NCI-H345 treated with DMSO at 0.1 percent for 48 hours (cell line): ENCODE results near the gene UTP4.
"Not testable (repeated sequence)": the region's sequence is repeated elsewhere in the genome, so short reads cannot be mapped to it uniquely, and the experiment has no call there.

Source experiments
- DNase-seq: peaks from one replicate; lab custom pipeline; 2025; ENCODE audit not compliant: unreplicated experiment; lab: John Stamatoyannopoulos, UW

Gene UTP4

GRCh38 chr16:69109486-69110270 is 22.8 kb upstream of the UTP4 start:
- no peak for DNase-seq

GRCh38 chr16:69110406-69110805 is 22.0 kb upstream of the UTP4 start:
- no peak for DNase-seq

GRCh38 chr16:69111216-69111875 is 21.1 kb upstream of the UTP4 start:
- no peak for DNase-seq

GRCh38 chr16:69111876-69112230 is 20.6 kb upstream of the UTP4 start:
- DNase-seq: no peak

DNA sequence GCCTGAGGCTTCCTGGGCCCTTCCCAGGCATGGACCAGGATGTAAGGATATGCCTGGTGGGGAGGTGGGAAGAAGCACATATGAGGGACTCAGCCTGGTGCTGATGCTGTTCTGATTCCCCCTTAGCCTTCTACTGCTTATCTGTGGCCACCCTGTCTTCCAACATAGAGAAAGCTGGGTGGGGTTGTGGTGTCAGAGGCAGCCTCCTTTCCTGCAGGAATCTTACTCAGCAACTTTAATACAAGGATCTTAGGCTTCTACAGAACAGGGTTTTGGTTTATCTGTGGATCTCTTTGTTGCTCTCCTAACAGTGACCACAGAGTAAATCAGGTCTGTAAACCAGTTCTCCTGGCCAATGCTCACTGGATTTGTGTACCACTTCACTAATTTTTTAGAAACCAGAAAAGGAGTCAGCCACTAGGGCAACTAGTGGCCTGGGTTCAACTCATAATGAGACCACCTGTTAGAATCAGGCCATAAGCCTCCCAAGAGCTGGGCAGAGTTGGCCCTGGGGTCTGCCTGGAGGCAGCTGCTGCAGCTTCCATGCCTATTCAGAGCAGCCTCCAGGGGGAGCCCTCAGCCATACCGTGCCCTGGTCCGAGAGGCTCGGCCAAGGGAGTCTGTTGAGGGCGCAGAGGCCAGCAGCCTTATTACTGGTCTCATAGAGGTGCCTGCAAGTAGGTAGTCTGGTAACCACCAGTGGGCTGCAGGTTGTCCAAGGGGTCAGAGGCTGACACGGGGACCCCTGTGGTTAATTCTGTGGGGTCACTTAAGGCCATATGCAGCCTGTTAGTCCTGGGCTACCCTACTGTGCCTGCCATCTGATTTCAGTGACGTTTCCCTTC is 19.9 kb upstream of the UTP4 start:
- no peak for DNase-seq

DNA sequence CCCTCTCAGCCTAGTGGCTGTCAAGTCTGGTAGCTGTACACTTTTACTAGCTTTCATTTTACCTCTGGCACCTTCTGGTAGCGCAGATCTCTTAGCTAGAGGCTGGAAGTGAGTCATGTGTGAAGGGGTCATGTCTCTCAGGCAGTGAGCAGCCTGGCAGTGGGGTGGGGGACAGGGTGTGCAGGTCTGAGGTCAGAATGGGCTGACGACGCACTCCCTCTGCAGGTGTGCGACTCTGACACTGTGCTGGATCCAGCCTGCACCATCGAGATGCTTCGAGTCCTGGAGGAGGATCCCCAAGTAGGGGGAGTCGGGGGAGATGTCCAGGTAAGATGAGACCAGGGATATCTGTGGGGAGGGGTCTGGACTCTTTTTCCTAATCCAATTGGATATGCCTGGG is 19.2 kb upstream of the UTP4 start:
- no peak for DNase-seq

- no peak for DNase-seq
Measured at GRCh38 chr16:69114346-69114975, 18.0 kb upstream of the UTP4 start.

- DNase-seq: no peak
Measured at GRCh38 chr16:69114976-69115355, 17.5 kb upstream of the UTP4 start.

GRCh38 chr16:69115361-69115760 is 17.1 kb upstream of the UTP4 start:
- no peak for DNase-seq

DNA sequence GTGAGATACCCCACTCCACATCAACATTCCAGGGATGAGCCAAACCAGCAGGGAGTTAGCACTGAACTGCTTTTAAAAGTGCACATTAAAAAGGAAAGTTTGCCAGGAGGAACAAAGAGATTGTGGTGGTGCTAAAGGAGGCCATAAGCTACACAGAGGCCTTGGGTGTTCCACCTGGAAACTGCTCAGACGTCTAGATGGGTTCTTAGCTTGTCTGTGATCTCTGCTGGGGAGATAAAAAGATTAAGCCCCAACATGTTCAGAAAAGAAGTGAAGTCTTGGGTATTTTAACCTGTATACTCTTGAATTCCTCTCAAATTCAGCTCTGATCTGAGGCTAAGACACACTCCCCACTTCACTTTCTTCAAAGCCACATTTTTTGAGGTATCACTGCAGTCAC is 16.6 kb upstream of the UTP4 start:
- no peak for DNase-seq

DNA sequence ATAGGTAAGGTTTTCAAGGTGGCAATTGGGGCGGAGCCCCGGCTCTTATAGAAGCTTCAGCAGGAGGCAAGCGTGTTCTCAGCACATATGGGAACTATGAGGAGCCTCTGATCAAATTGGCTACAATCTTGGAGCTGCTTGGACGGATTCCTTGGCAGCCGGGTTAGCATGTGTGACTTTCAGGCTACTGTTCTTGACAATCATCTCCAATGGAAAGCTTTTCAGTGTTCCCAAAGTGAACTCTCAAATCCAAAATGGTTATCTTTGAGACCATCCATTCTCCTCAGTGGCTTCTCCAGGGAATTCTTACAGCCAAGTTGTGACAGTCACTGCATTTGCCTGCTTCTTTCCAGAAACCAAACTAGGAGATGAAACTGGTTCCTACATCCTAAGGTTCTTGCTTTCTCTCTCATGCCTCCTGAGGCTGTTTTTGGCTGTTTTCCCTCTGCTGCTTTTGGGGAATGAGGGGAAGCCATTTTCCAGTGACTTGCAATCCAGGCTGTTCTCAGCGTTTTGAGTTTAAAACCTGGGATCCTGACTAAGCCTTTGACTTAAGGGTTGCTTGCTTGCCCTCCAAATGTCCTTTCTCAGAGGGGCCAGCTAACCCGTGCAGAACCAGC is 16.1 kb upstream of the UTP4 start:
- DNase-seq: no peak

DNA sequence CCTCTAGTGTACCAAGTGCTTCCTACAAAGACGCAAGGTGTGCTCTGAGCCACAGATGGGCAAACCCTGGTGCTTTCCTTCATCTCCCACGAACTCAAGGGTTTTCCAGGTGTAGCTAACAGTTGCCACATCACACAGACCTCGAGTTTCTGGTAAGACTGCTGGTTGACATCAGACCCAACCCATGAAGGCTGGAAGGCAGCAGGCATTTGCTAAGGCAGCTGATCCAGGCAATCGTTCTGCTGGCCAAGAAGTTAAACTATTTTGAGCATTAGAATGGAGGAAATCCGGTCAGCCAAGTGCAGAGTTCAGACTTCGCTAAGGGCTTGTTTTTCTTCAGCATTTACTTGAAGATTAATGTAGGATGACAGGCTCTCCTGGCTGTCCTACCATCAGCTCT is 15.5 kb upstream of the UTP4 start:
- DNase-seq: no peak

GRCh38 chr16:69118468-69118867 is 14.0 kb upstream of the UTP4 start:
- DNase-seq: no peak

GRCh38 chr16:69118994-69119393 is 13.5 kb upstream of the UTP4 start:
- no peak for DNase-seq

DNA sequence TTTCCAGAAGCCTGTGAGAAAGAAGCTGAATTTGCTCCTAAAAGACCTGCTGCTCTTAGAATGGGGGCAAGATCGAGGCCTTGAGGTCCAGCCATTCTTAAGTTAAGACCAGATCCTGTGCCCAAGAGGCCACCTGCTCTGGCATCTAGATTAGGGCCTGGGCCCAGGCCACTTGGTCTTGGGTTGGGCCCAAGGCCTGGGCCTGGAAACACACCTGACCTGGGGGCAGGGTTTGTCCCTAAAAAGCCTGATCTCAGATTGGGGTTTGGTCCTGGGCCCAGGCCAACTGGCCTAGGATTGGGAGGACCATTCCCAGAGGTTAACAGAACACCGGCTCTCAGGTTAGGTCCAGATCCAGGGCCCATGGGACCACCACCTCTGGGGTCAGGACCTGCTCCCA is 12.9 kb upstream of the UTP4 start:
- DNase-seq: no peak

DNA sequence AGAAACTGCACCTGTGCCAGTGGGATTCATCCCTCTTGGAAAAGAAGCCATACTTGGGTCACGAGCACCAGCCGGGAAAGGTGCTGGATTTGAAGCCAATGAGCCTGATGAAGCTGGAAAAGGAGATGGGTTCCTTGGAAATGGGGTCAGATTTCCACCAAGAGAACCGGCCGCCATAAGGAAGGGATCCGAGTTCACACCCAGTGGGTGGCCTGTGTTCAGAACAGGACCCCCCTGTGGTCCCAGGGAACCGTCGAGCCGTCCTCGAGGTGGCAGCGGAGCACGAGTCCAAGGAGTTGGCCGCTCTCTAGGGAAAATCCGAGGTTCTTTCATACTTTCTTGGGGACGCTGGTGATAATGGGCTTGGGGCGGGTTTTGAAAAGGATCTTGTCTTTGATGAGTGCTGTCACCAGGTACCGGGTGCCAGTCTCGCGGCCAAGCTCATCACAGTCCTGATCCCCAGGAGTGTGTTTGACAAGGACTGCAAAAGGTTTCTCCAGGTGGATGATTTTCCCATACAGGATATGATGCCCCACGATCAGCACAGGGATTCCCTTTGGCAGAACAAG is 12.3 kb upstream of the UTP4 start:
- DNase-seq: no peak

- DNase-seq: peak; percentile 10
Measured at GRCh38 chr16:69123910-69124309, 8.5 kb upstream of the UTP4 start.

DNA sequence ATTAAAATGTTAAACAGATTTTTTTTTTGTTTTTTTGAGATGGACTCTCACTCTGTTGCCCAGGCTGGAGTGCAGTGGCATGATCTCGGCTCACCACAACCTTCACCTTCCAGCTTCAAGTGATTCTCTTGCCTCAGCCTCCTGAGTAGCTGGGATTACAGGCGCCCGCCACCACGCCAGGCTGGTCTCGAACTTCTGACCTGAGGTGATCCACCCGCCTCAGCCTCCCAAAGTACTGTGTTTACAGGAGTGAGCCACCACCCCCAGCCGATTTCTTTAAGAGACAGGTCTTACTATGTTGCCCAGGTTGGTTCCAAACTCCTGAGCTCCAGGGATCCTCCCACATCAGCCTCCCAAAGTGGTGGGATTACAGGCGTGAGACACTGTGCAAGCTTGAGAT is 8.0 kb upstream of the UTP4 start:
- not testable (repeated sequence) for DNase-seq

DNA sequence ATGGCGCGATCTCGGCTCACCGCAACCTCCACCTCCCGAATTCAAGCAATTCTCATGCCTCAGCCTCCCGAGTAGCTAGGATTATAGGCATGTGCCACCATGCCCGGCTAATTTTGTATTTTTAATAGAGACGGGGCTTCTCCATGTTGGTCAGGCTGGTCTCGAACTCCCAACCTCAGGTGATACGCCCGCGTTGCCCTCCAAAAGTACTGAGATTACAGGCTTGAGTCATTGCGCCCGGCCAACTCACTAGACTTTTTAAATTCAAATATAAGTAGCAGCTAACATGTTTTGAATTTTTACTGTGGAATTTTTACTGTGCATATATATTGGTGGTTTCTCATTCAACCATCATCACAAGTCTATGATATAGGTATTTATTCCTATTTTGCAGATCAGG is 7.5 kb upstream of the UTP4 start:
- not testable (repeated sequence) for DNase-seq

- no peak for DNase-seq
Measured at GRCh38 chr16:69126221-69126620, 6.2 kb upstream of the UTP4 start.

GRCh38 chr16:69126801-69127200 is 5.6 kb upstream of the UTP4 start:
- DNase-seq: not testable (repeated sequence)
